CD4-positive, alpha-beta T cell treated with Interleukin-15 for 1 hour (primary cell): ENCODE data around the gene COASY.

ENCODE experiments used
- DNase-seq: peaks from one replicate; pipeline ENCODE4 v3.0.0-alpha.2; 2020

COASY gene

GRCh38 chr17:42561897-42562387 lies at the start of gene COASY:
Gene COASY, plus strand, starts transcription at chr17:42562148. Its CDS starts 475 bp downstream, at chr17:42562623.
- DNase-seq: peak; percentile 92

GRCh38 chr17:42512246-42512645 lies 49.7 kb upstream of the COASY start:
- DNase-seq: no peak

GRCh38 chr17:42512733-42513251 lies 49.2 kb upstream of the COASY start:
- DNase-seq: no peak

- DNase-seq: no peak
Measured at GRCh38 chr17:42513686-42514085, 48.3 kb upstream of the COASY start.

- DNase-seq: no peak
Measured at GRCh38 chr17:42514279-42514678, 47.7 kb upstream of the COASY start.

- DNase-seq: no peak
Measured at GRCh38 chr17:42514867-42515266, 47.1 kb upstream of the COASY start.

- DNase-seq: peak; percentile 77
Measured at GRCh38 chr17:42517516-42517915, 44.4 kb upstream of the COASY start.

- peak; percentile 49 for DNase-seq
Measured at GRCh38 chr17:42518046-42518754, 43.7 kb upstream of the COASY start.

GRCh38 chr17:42518755-42519545 lies 43.0 kb upstream of the COASY start:
- DNase-seq: no peak

- no peak for DNase-seq
Measured at GRCh38 chr17:42519546-42520491, 42.1 kb upstream of the COASY start.

- DNase-seq: no peak
Measured at GRCh38 chr17:42520540-42520951, 41.4 kb upstream of the COASY start.

GRCh38 chr17:42521036-42521435 lies 40.9 kb upstream of the COASY start:
- DNase-seq: no peak

- no peak for DNase-seq
Measured at GRCh38 chr17:42521666-42522262, 40.2 kb upstream of the COASY start.

- no peak for DNase-seq
Measured at GRCh38 chr17:42522263-42522790, 39.6 kb upstream of the COASY start.

GRCh38 chr17:42522798-42523278 lies 39.1 kb upstream of the COASY start:
- no peak for DNase-seq

- no peak for DNase-seq
Measured at GRCh38 chr17:42525221-42525620, 36.7 kb upstream of the COASY start.

GRCh38 chr17:42526031-42526444 lies 35.9 kb upstream of the COASY start:
- DNase-seq: no peak

GRCh38 chr17:42527932-42528331 lies 34.0 kb upstream of the COASY start:
- no peak for DNase-seq

GRCh38 chr17:42529061-42529460 lies 32.9 kb upstream of the COASY start:
- no peak for DNase-seq

GRCh38 chr17:42530952-42531454 lies 30.9 kb upstream of the COASY start:
- DNase-seq: no peak
